Amygdala (tissue), 56 donors: Measurements from ENCODE around the gene HTN1.
"Not testable (repeated sequence)": the region's sequence is repeated elsewhere in the genome, so short reads cannot be mapped to it uniquely, and the experiment has no call there.

ENCODE experiments used
- DNase-seq, 56 donors: peaks; one replicate each; lab custom pipeline; 2025; lab: John Stamatoyannopoulos, UW

Gene HTN1

DNA sequence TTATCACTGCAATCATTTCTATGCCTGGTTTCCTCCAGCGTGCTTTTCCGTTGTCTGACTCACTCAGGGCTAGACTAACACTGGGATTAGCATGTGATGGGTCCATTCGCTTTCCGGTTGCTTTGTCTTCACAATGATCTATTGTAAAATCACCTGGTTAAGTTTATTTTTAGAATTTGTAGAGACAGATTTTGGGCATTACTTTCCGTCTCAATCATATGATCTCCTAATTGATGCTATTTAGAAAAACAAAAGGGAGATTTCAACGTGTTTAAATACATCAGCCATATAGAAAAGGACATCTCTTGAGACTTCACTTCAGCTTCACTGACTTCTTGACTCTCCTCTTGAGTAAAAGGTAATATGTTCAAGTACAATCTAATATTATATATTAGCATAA, at the start of gene HTN1:
Gene HTN1, plus strand, starts transcription at position 301 of the 400 bp plus-strand sequence. CDS start 2,639 bp downstream, outside the sequence.
- not testable (repeated sequence) for DNase-seq

- no peak for DNase-seq
Observed at GRCh38 chr4:70000711-70001110, 49.5 kb upstream of the HTN1 start.

GRCh38 chr4:70002507-70002906, 47.7 kb upstream of the HTN1 start:
- DNase-seq = no peak

DNA sequence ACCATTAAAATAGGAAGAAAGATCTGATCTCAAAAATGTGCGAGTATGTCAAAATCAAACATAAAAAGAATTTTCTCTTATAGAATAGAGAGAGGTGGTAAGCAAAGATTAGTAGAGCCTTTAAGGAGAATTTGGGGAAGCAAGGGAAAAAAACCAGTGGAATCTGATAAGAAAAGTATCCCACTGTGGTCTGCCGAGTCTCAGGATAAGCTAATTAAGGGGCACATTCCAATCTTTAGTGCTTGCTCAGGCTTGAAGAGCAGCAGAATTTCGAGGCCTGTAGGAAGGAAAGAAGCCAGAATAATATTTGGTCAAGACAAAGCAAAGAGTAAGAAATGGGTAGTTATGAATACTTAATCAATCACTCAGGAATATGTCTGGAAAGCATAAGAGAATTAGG, 41.5 kb upstream of the HTN1 start:
- DNase-seq = no peak

GRCh38 chr4:70019006-70019405, 31.2 kb upstream of the HTN1 start:
- DNase-seq = not testable (repeated sequence)

DNA sequence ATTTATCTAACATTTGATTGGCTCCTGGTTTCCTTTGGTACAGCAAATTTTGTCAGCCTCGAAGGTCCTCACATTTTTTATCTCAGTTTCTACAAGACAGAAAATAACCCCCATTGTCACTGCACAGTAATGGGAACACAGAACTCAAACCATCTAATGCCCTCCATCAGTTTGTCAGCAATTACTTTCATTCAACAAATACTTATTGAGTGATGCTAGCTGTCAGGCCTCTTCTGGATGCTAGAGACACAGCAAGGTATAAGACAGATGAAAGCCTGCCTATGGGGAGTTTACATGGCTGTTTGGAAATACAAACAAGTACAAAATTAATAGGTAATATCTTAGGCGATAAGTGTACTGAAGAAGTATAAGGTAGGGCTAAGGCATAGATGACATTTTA, 27.0 kb upstream of the HTN1 start:
- DNase-seq = no peak

DNA sequence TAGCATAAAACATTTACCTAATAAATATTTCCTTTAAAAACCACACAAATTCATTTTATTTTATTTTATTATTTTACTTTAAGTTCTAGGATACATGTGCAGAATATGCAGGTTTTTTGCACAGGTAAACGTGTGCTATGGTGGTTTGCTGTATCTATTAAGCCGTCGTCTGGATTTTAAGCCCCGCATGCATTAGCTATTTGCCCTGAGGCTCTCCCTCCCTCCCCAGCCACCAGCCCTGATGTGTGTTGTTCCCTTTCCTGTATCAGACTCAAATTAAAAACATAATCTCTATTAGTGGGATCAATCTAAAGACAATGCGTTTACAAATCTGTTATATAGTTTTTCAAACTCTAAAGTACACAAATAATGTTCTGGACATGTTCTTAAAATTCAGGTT, 23.2 kb upstream of the HTN1 start:
- DNase-seq = no peak

- DNase-seq = not testable (repeated sequence)
Observed at GRCh38 chr4:70028159-70028558, 22.1 kb upstream of the HTN1 start, which contains the start of gene HTN3. Gene HTN3, plus strand, starts transcription at chr4:70028459. Its CDS starts 2,282 bp downstream, at chr4:70030741.

DNA sequence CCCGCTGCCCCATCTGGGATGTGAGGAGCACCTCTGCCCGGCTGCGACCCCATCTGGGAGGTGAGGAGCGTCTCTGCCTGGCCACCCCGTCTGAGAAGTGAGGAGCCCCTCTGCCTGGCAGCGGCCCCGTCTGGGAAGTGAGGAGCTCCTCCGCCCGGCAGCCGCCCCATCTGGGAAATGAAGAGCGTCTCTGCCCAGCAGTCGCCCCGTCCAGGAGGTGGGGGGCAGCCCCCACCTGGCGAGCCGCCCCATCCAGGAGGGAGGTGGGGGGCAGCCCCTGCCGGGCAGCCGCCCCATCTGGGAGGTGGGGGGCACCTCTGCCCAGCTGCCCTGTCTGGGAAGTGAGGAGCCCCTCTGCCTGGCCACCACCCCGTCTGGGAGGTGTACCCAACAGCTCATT, 12.7 kb upstream of the HTN1 start:
- not testable (repeated sequence) for DNase-seq

DNA sequence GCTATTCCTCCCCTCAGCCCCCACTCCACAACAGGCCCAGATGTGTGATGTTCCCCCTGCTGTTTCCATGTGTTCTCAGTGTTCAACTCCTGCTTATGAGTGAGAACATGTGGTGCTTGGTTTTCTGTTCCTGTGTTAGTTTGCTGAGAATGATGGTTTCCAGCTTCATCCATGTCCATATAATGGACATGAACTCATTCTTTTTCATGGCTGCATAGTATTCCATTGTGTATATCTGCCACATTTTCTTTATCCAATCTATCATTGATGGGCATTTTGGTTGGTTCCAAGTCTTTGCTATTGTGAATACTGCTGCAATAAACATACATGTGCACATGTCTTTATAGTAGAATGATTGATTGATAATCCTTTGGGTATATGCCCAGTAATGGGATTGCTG, 10.3 kb upstream of the HTN1 start:
- not testable (repeated sequence) for DNase-seq

DNA sequence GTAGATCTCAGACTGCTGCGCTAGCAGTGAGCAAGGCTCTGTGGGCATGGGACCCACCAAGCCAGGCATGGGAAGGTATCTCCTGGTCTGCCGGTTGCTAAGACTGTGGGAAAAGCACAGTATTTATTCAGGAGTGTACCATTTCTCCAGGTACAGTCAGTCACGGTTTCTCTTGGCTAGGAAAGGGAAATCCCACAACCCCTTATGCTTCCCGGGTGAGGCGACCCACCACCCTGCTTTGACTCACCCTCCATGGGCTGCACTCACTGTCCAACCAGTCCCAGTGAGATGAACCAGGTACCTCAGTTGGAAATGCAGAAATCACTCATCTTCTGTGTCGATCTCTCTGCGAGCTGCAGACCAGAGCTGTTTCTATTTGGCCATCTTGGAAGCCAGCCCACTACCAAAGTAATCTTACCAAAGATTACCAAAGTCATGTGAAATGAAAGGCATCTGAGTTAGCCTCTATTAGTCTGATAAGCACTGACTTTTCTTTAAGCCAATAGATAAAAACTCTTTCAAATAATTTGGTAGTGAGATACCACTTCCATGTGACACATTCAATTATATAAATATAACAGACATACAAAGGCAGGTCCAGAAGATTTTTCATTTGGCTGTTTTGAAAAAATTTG, 8.5 kb upstream of the HTN1 start:
- no peak for DNase-seq

GRCh38 chr4:70056534-70056933, 6.3 kb downstream of the HTN1 start:
- DNase-seq = not testable (repeated sequence)

GRCh38 chr4:70057651-70058050, 7.4 kb downstream of the HTN1 start:
- no peak for DNase-seq

- no peak for DNase-seq
Observed at GRCh38 chr4:70059149-70059548, 8.9 kb downstream of the HTN1 start.

DNA sequence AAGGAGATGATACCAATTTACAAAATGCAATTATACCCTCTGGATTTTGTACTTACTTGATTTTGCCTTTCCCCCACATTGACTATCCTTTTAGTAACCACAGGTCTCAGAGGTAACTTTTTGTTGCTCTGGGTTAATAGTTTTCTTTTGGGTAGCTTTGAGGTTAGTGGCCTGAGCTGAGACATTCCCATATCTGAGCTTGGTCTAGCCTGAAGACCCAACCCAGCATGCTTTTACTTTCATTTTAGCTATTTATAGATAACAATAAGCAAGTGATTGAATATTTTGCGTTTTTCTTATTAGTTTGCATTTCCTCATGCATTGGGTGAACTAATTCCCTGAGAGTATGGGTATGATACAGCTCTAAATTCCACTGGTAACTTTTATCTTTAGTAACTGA, 11.8 kb downstream of the HTN1 start:
- DNase-seq = no peak

GRCh38 chr4:70080205-70080604, 30.0 kb downstream of the HTN1 start:
- DNase-seq = no peak

DNA sequence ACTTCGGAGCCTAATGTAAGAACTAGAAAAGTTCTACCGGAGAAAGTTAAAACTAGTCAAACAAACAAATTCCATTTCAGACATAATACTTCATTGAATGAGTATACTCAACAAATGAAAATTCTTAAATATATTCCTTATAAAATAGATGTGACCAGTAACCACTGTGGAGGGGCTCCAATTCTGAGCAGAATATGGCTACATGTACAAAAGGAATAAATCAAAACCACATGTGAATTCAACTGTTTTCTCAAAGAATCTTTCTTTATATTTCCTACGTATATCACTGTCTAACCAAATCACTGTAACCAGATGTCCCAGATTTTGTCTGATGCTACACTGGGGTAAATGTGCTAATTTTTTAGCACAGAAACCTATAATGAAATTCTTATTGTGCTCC, 49.0 kb downstream of the HTN1 start:
- no peak for DNase-seq
